ENCODE results near the gene BICRAL.

DNA sequence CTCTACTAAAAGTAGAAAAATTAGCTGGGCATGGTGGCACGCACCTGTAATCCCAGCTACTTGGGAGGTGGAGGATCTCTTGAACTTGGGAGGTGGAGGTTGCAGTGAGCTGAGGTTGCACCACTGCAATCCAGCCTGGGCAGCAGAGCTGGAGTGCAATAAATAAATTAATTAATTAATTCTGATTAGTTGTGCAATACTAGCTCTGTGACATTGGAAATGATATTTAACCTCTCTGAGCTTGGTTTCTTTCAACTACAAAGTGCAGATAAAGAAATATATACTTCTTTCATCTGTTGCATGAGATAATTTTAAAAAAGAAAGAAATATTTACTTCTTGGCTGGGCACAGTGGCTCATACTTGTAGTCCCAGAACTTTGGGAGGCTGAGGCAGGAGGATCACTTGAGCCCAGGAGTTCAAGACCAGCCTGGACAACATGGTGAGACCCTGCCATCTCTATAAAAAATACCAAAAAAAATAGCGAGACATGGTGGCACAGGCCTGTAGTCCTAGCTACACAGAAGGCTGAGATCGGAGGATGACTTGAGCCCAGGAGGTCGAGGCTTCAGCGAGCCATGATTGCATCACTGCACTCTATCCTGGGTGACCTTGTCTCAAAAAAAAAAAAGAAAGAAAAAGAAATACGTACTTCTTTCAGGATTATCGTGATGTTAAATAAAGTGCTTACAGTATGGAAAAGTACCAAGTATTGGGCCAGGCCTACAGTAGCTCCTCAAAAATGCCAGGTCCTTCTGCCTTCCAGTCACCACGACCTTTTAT lies 20.4 kb upstream of the BICRAL start:
- no peak for TF ChIP-seq EZH2 (IDR thresholded peaks at IDR 0.05; ENCODE audit: low read length, missing control alignments)
- no peak for TF ChIP-seq CTCF (conservative IDR thresholded peaks at IDR 0.05 in 1 of 2, IDR thresholded peaks at IDR 0.05 in 1 of 2; ENCODE audit: low read depth in 1 of 2, low read length in 2 of 2)
